Measurements from ENCODE around the gene GFI1B.
"Not testable (repeated sequence)": the region's sequence is repeated elsewhere in the genome, so short reads cannot be mapped to it uniquely, and the experiment has no call there.

The GFI1B gene

GRCh38 chr9:133040892-133041479 is 62.5 kb downstream of the GFI1B start:
- TF ChIP-seq CTCF (IDR thresholded peaks at IDR 0.05; ENCODE audit: borderline replicate concordance, control extremely low read depth, extremely low read depth, insufficient read depth, missing control alignments), result peak; percentile 45
- DNase-seq (ENCODE audit: low spot score); in situ Hi-C loops (cut with MboI; ENCODE audit: low sequenced_read_pairs, unreplicated experiment): not testable (repeated sequence)
